Choroid plexus epithelial cell (primary cell): Measurements from ENCODE around the gene CDKN3.
A peak's percentile ranks its signal among the peaks of the same experiment; 100 is the strongest.
"Not testable (repeated sequence)": the region's sequence is repeated elsewhere in the genome, so short reads cannot be mapped to it uniquely, and the experiment has no call there.

Source experiments
- DNase-seq: peaks from one replicate; pipeline ENCODE4 v3.0.0-alpha.2; 2010; ENCODE audit warnings: low read depth
- H3K4me3 ChIP-seq: 2 replicates; pipeline ENCODE4 v1.5.1; 2011; ENCODE audit warnings: low read depth, mild to moderate bottlenecking, control low read depth, low read length, moderate library complexity
- CTCF ChIP-seq: conservative IDR thresholded peaks from 2 replicates; pipeline ENCODE4 v1.5.1; 2011; ENCODE audit warnings: low read depth, mild to moderate bottlenecking, control low read depth, inconsistent platforms, low read length, moderate library complexity

Gene CDKN3

GRCh38 chr14:54424479-54424901 lies 27.7 kb downstream of the CDKN3 start:
- no peak for DNase-seq
- TF ChIP-seq CTCF: no peak
- H3K4me3 ChIP-seq: no peak overlapping the region

DNA sequence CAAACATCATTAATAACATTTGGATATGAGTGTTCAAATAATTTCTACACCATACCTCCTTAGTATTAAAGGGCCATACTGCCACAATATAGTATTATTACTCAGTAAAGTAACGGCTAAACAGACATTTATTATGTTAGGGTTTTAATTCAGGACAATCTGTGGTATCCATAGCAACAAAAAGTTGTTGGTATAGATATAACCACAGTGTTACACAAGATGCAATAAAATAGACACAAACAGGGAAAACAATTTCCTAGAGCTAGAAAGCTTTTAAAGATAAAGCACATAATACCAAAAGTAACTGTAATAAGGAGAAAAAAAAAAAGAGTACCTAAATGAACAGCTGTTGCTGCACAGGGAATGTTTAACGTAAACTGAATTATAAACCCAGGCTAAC lies 28.3 kb downstream of the CDKN3 start:
- H3K4me3 ChIP-seq: no peak overlapping the region
- TF ChIP-seq CTCF: no peak
- DNase-seq: no peak

- H3K4me3 ChIP-seq: no peak overlapping the region
- no peak for TF ChIP-seq CTCF
- no peak for DNase-seq
Measured at GRCh38 chr14:54425537-54426274, 28.9 kb downstream of the CDKN3 start.

GRCh38 chr14:54427871-54428270 lies 31.1 kb downstream of the CDKN3 start:
- no peak for TF ChIP-seq CTCF
- H3K4me3 ChIP-seq: no peak overlapping the region
- DNase-seq: no peak

GRCh38 chr14:54428527-54428926 lies 31.7 kb downstream of the CDKN3 start:
- H3K4me3 ChIP-seq: no peak overlapping the region
- TF ChIP-seq CTCF: no peak
- no peak for DNase-seq

GRCh38 chr14:54435500-54435981 lies 38.7 kb downstream of the CDKN3 start:
- TF ChIP-seq CTCF: no peak
- H3K4me3 ChIP-seq: no peak overlapping the region
- peak; percentile 87 for DNase-seq

GRCh38 chr14:54437954-54438353 lies 41.1 kb downstream of the CDKN3 start:
- not testable (repeated sequence) for DNase-seq, H3K4me3 ChIP-seq
